Mucosa of rectum (tissue), 2 donors: ENCODE data around the gene CDC14B.

Experiments
- H3K27ac ChIP-seq, 2 donors: one replicate each; pipeline ENCODE4 v1.7.0; 2013; ENCODE audit warnings: inconsistent platforms in 2 of 2, low read depth in 2 of 2, low read length in 2 of 2
- H3K27me3 ChIP-seq, 2 donors: one replicate each; pipeline ENCODE4 v1.7.0; 2013; ENCODE audit warnings: low read length in 2 of 2; ENCODE audit not compliant: control insufficient read depth in 2 of 2, insufficient read depth in 2 of 2
- H3K36me3 ChIP-seq, 2 donors: one replicate each; pipeline ENCODE4 v1.7.0; 2013; ENCODE audit warnings: low read length in 2 of 2; ENCODE audit not compliant: control insufficient read depth in 2 of 2, insufficient read depth in 2 of 2
- H3K4me1 ChIP-seq, 2 donors: one replicate each; pipeline ENCODE4 v1.7.0; 2013; ENCODE audit warnings: low read length in 2 of 2, mild to moderate bottlenecking in 1 of 2; ENCODE audit not compliant: control insufficient read depth in 2 of 2, insufficient read depth in 2 of 2
- H3K4me3 ChIP-seq, 2 donors: one replicate each; pipeline ENCODE4 v1.7.0; 2013; ENCODE audit warnings: low read length in 2 of 2
- H3K9ac ChIP-seq, 2 donors: one replicate each; pipeline ENCODE4 v1.7.0; 2013; ENCODE audit warnings: low read length in 2 of 2, low read depth in 1 of 2, mild to moderate bottlenecking in 1 of 2
- H3K9me3 ChIP-seq, 2 donors: one replicate each; pipeline ENCODE4 v1.7.0; 2013; ENCODE audit warnings: low read length in 2 of 2; ENCODE audit not compliant: control insufficient read depth in 2 of 2
- donor health status: healthy.
- donor health status: Normal muscosa, but diverticular disease.

Gene CDC14B

DNA sequence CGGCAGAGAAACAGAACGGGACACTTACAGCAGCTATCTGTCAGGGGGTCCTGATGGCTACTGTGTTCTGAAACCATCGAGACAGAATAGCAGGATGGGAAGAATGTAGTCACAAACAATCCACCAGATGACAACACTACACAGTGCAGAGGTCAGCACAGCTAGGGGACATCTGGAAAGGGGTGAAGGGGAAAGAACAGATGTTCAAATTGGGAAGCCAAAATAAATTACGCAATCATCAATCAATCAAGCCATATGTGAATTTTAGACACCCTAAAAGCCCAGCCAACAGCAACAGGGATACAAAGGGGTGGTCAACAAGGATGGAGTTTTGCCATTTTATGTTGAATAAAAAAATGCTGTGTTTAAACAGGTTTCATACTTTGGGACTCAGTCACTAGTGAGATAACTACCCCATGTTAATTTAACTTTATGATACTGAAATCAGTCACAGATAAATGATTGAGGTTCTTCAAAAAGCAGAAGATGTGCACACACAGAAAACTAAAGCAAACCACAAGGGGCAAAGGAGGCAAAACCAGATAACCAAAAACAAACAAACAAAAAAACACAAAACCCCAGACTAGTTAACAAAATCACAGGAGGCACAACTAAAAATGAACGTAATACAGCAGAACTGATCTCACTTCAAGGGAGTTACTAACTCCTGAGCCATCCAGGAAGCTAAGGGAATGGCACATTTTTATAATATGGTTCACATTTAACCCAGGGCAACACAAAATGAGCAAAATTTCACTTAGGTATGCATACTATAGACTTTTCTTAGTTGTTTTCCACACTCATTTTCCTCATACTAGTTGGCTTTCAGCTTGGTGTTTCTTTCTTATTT lies 103.8 kb downstream of the CDC14B start:
- no peak overlapping the region for H3K9ac ChIP-seq
- no peaks in the 10 kb centered on the region for H3K4me1 ChIP-seq
- H3K4me3 ChIP-seq = no peak overlapping the region
- H3K27ac ChIP-seq = no peak overlapping the region
- no peaks in the 10 kb centered on the region for H3K9me3 ChIP-seq
- H3K27me3 ChIP-seq = no peaks in the 10 kb centered on the region
- H3K36me3 ChIP-seq = peaks cover 7 to 12% of the 10 kb centered on the region in 2 donors

DNA sequence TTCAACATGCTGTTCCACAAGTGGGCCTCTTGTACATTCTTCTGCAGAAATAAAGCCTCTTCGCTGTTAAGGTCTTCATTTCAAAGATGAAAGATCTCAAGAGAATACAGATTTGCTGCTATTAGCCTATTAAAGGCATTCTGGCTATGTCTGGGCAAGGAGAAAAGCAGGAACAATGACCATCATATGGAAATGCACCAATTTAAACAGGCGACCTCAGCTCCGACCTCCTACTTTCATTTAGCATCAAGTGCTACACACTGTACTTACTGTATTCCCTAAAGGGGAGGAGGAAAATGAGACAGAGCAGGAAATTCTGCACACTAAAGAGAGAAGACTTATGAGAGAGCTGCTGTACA lies 104.9 kb downstream of the CDC14B start:
- Histone ChIP-seq H3K27me3 (no peaks in the 10 kb centered on the region), H3K9ac (no peak overlapping the region), H3K36me3 (peaks cover 7 to 12% of the 10 kb centered on the region in 2 donors), H3K4me1 (no peaks in the 10 kb centered on the region), H3K27ac (no peak overlapping the region), H3K9me3 (no peaks in the 10 kb centered on the region), H3K4me3 (no peak overlapping the region)

DNA sequence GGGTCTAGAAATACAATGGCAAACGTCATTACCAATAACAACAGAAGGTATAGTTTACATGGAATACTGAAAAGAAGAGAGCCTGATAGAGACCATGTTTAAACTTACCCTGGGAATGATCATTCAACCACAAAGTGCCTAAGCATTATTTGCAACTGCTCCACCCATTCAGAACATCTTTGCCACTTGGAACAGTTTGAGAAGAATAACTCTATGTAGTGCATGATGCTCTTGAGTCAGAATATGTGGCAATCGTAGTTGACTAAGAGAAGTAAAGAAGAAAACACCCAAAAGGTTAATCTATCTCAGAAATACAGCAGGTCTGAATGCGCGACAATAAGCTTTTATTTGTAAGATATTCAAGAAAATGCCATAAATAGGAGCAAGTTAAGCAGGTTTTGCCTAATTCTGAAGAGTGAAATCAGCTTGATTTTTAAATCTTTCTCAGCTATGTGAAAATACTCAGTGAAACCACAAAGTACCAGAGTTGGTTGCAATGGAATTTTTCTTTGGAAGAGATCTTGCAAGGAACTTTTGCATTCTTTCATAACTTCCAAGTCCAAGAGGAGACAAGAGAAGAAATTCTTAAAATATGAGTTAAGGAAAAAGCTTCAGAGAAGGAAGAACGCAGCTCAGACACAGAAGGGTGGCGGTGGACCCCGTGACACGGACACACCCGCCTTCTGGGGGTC lies 105.4 kb downstream of the CDC14B start:
- no peaks in the 10 kb centered on the region for H3K27me3 ChIP-seq
- no peaks in the 10 kb centered on the region for H3K9me3 ChIP-seq
- H3K4me1 ChIP-seq = no peaks in the 10 kb centered on the region
- H3K27ac ChIP-seq = no peak overlapping the region
- H3K4me3 ChIP-seq = no peak overlapping the region
- H3K9ac ChIP-seq = no peak overlapping the region
- peaks cover 7 to 12% of the 10 kb centered on the region in 2 donors for H3K36me3 ChIP-seq

DNA sequence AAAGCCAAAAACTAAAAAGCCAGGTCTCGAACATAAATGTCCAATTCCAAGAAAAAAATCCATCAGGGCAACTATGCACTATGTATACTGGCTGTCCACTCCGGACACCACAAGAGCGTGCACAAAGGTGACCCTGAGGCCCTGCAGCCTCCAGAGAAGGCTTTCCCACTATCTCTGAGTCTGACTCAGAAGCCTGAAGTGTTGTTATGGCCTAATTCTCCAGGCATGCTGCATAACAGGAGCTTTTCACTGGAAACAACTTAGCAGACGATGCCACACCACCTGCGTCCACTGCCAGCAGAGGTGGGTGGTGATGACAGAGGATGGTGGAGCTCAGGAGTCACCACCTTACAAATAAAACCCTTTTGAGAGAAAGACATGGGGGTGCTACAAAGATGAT lies 106.0 kb downstream of the CDC14B start:
- Histone ChIP-seq H3K4me3 (no peak overlapping the region), H3K27me3 (no peaks in the 10 kb centered on the region), H3K9me3 (no peaks in the 10 kb centered on the region), H3K4me1 (no peaks in the 10 kb centered on the region), H3K27ac (no peak overlapping the region), H3K9ac (no peak overlapping the region), H3K36me3 (peaks cover 12% of the 10 kb centered on the region in 2 donors)

DNA sequence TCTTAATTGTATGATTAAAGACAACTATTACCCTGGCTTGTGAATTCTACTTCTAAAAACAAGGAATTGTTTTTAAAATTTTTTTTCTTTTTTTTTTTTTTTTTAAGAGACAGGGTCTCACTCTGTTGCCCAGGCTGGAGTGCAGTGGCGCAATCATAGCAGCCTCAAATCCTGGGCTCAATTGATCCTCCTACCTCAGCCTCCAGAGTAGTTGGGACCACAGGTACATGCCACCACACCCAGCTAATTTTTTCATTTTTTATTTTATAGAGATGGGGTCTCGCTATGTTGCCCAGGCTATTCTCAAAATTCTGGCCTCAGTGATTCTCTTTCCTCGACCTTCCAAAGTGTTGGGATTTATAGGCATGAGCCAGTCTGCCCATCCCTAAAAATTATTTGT lies 107.4 kb downstream of the CDC14B start:
- Histone ChIP-seq H3K9me3 (no peaks in the 10 kb centered on the region), H3K4me3 (no peak overlapping the region), H3K4me1 (no peaks in the 10 kb centered on the region), H3K9ac (no peak overlapping the region), H3K36me3 (peaks cover 12 to 15% of the 10 kb centered on the region in 2 donors), H3K27ac (no peak overlapping the region), H3K27me3 (no peaks in the 10 kb centered on the region)

DNA sequence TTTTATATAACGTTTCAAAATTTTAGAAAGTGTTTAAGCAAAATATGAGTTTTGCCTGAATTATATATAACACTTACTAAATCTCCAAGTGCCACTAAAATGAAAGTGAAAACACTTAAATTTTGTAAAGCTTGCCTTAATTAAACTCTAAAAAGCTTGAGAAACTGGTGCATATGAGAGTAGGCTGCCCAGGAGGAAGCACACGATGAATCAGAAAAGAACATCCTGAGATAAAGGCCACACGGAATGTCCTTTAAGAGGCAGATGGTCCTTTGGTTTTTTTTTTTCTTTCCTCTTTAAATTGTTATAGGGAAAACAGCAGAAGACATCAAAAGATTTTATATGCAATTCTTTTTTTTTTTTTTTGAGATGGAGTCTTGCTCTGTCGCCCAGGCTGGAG lies 109.4 kb downstream of the CDC14B start:
- no peaks in the 10 kb centered on the region for H3K4me1 ChIP-seq
- peaks cover 12 to 15% of the 10 kb centered on the region in 2 donors for H3K36me3 ChIP-seq
- no peak overlapping the region for H3K27ac ChIP-seq
- H3K9me3 ChIP-seq = no peaks in the 10 kb centered on the region
- no peak overlapping the region for H3K9ac ChIP-seq
- H3K27me3 ChIP-seq = no peaks in the 10 kb centered on the region
- H3K4me3 ChIP-seq = no peak overlapping the region

DNA sequence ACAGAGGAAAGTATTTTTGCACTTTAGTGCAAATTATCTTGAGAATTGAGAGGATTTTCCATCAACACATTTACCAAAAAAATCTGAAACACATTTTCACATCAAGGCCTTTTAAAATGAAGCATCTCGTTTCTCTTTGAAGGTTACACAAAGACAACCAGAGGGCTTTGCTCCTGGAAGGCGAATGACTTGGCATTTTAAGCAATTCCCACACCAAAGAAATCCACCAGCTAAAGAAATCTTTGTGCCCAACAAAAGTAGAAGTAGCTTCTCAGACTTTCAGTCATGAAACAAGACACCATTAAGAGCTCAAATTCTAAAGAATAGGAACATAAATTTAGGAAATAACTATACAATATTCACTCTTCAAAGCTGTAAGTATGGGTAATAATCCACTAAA lies 109.8 kb downstream of the CDC14B start:
- no peak overlapping the region for H3K9ac ChIP-seq
- no peaks in the 10 kb centered on the region for H3K27me3 ChIP-seq
- H3K9me3 ChIP-seq = no peaks in the 10 kb centered on the region
- H3K4me3 ChIP-seq = no peak overlapping the region
- H3K4me1 ChIP-seq = no peaks in the 10 kb centered on the region
- H3K36me3 ChIP-seq = peaks cover 9 to 15% of the 10 kb centered on the region in 2 donors
- H3K27ac ChIP-seq = no peak overlapping the region

DNA sequence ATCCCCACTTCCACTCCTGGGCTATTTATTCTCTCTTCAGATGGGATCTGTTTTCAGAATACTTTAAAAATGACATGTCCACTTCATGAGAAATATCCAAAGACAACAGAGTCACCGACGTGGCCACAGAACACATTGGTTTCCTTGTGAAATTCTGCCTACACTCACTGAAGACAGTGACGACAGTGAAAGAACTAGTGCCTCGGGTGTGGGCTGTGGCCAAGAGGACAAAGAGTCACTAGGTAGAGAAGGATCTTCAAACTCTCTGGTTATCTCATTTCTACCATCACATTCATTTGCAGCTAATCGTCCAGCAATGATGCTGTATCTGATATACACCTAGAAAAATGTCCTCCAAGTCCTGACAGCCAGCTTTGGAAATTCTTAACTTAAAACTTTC lies 110.6 kb downstream of the CDC14B start:
- H3K27ac ChIP-seq = no peak overlapping the region
- no peak overlapping the region for H3K9ac ChIP-seq
- H3K4me1 ChIP-seq = no peaks in the 10 kb centered on the region
- no peaks in the 10 kb centered on the region for H3K27me3 ChIP-seq
- H3K9me3 ChIP-seq = no peaks in the 10 kb centered on the region
- H3K4me3 ChIP-seq = no peak overlapping the region
- peaks cover 8 to 15% of the 10 kb centered on the region in 2 donors for H3K36me3 ChIP-seq

DNA sequence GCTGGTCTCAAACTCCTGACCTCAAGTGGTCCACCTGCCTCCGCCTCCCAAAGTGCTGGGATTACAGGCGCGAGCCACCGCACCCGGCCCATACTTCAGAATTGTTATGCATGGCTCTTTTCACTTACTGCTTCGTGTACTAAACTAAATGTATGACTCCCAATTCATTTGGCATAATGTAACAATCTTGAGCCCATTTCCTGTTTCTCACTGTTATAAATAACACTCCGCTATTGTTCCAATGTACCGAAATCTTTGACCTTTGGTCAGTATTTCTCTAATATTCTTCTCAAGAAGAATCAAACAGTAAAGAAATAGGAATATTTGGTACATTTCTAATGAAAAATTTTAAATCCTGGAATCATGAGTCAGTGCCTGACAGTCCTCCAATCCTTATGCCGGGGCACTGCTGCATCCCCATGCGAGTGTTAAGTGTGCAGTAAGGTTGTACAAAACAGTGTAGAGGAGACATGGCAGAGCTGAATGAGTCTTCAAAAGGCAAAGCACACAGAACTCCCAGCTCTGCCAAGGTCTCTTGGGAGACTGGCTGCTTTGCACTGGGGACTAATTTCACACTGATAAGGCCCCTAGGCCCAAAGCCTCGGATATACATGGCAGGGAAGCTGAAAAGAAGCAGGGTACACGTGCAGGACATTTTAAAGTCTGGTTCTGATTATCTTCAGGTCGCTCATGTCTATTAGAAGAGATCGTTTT lies 111.3 kb downstream of the CDC14B start:
- Histone ChIP-seq H3K4me1 (no peaks in the 10 kb centered on the region), H3K27ac (no peak overlapping the region), H3K4me3 (no peak overlapping the region), H3K9ac (no peak overlapping the region), H3K9me3 (no peaks in the 10 kb centered on the region), H3K27me3 (no peaks in the 10 kb centered on the region), H3K36me3 (peaks cover 4 to 12% of the 10 kb centered on the region in 2 donors)
